HepG2 (cell line): ENCODE results near the gene PRSS22. TPM values are rescaled to one million over a fixed set of nuclear protein-coding genes. Genes with fewer than 3 reads are reported as not detected.
A peak's percentile ranks its signal among the peaks of the same experiment; 100 is the strongest.

Experiments used
- ATAC-seq: fragments of 200-7000 bp; cut with Tn5 transposase; 3 replicates; pipeline ENCODE4 v1.9.1; 2020; ENCODE audit warnings: mild to moderate bottlenecking, moderate library complexity
- BruUV-seq: library from RNA; stranded (reverse); fragments of 400-500 nt; replicated peaks from 2 replicates; lab custom pipeline; 2021; lab: Mats Ljungman, UMichigan
- CTCF ChIA-PET: fragments of 300-600 bp; formaldehyde crosslinking; extraction: SDS; loops from one replicate; lab custom pipeline; 2021; ENCODE audit warnings: low total read pairs, inconsistent platforms, low intra/inter-chr PET ratio; lab: Yijun Ruan, JAX
- POLR2A ChIA-PET: fragments of 350-600 bp; sonication (Branson Sonifier 250); formaldehyde crosslinking; loops from one replicate; lab custom pipeline; 2020; ENCODE audit warnings: antibody characterized with exemption, inconsistent platforms; lab: Yijun Ruan, JAX
- DNase-seq: peaks from one replicate; pipeline ENCODE4 v3.0.0-alpha.2; 2015; ENCODE audit warnings: low spot score
- FAIRE-seq: peaks from 3 replicates; lab custom pipeline; 2011; peaks lifted over from hg19 to GRCh38; lab: Jason Lieb, UNC
- H2AFZ ChIP-seq: one replicate; pipeline ENCODE4 v1.6.1; 2011; ENCODE audit warnings: low read length, inconsistent platforms
- H3K27ac ChIP-seq: fragments of 300-600 bp; 3 replicates; pipeline ENCODE4 v1.8.0; 2011; ENCODE audit warnings: mixed run types, mild to moderate bottlenecking, mixed read lengths, low read length, inconsistent platforms; ENCODE audit not compliant: insufficient read depth; ENCODE audit errors: extremely low read length
- H3K27me3 ChIP-seq, 2 experiments: fragments of 200-600 bp in 1 of 2; 2 replicates in 1 of 2; 3 replicates in 1 of 2; pipeline versions ENCODE4 v1.6.0 to v1.8.0; 2011; ENCODE audit warnings: low read length in 2 of 2, mild to moderate bottlenecking in 2 of 2, moderate library complexity in 2 of 2, inconsistent platforms in 1 of 2; ENCODE audit not compliant: insufficient read depth in 2 of 2, control insufficient read depth in 1 of 2
- H3K36me3 ChIP-seq, 2 experiments: fragments of 200-600 bp in 1 of 2; replicated peaks in 1 of 2; 2 replicates in 1 of 2; 3 replicates in 1 of 2; pipeline versions ENCODE4 v1.5.1 to v1.8.0; 2011; ENCODE audit warnings: low read length in 2 of 2, inconsistent platforms in 1 of 2; ENCODE audit not compliant: insufficient read depth in 2 of 2, control insufficient read depth in 1 of 2
- H3K4me1 ChIP-seq: 2 replicates; pipeline ENCODE4 v1.5.1; 2012; ENCODE audit warnings: low read length, inconsistent platforms; ENCODE audit not compliant: insufficient read depth
- H3K4me2 ChIP-seq: 2 replicates; pipeline ENCODE4 v1.6.0; 2011; ENCODE audit warnings: low read depth, low read length, inconsistent platforms
- H3K4me3 ChIP-seq, 3 experiments: fragments of 200-600 bp in 1 of 3; sonication (generic), shearing (Covaris generic) in 1 of 3; replicated peaks in 1 of 3; 2 replicates each; pipeline ENCODE4 v1.5.1; 2011 to 2016; ENCODE audit warnings: low read length in 3 of 3, inconsistent platforms in 2 of 3, low read depth in 2 of 3, mild to moderate bottlenecking in 2 of 3, control low read depth in 1 of 3, mixed read lengths in 1 of 3; ENCODE audit not compliant: insufficient read depth in 1 of 3
- H3K79me2 ChIP-seq: one replicate; pipeline ENCODE4 v1.6.1; 2011; ENCODE audit warnings: low read length, inconsistent platforms; ENCODE audit not compliant: insufficient read depth
- H3K9ac ChIP-seq: 2 replicates; pipeline ENCODE4 v1.6.0; 2011; ENCODE audit warnings: mild to moderate bottlenecking, low read depth, low read length, inconsistent platforms; ENCODE audit not compliant: insufficient read depth
- H3K9me3 ChIP-seq: 2 replicates; pipeline ENCODE4 v1.5.1; 2012; ENCODE audit warnings: mild to moderate bottlenecking, low read length
- H4K20me1 ChIP-seq: 2 replicates; pipeline ENCODE4 v1.6.0; 2011; ENCODE audit warnings: inconsistent platforms, mild to moderate bottlenecking, low read length, moderate library complexity; ENCODE audit not compliant: insufficient read depth
- AKAP8 ChIP-seq: sonication (generic); formaldehyde crosslinking; IDR thresholded peaks from 2 replicates; pipeline ENCODE4 v1.5.1; 2020; ENCODE audit warnings: mild to moderate bottlenecking, missing genetic modification reagents
- ETS1 ChIP-seq: sonication (generic); formaldehyde crosslinking; IDR thresholded peaks from 2 replicates; pipeline ENCODE4 v1.4.0; 2020; ENCODE audit warnings: missing genetic modification reagents
- NR3C1 ChIP-seq: sonication (generic); formaldehyde crosslinking; IDR thresholded peaks from 2 replicates; pipeline ENCODE4 v1.4.0; 2020; ENCODE audit warnings: missing genetic modification reagents
- PBX3 ChIP-seq: sonication (generic); formaldehyde crosslinking; IDR thresholded peaks from 2 replicates; pipeline ENCODE4 v1.8.1; 2023; ENCODE audit warnings: missing genetic modification reagents, inconsistent platforms, borderline replicate concordance
- POLR2A ChIP-seq, 2 experiments: IDR thresholded peaks; 2 replicates each; pipeline ENCODE4 v1.6.1; 2011; ENCODE audit warnings: low read depth in 2 of 2, low read length in 2 of 2, mild to moderate bottlenecking in 1 of 2, moderate library complexity in 1 of 2; ENCODE audit not compliant: insufficient read depth in 1 of 2
- SKI ChIP-seq: fragments of 450-650 bp; IDR thresholded peaks from one replicate; pipeline ENCODE4 v1.6.1; 2018; ENCODE audit warnings: mild to moderate bottlenecking; ENCODE audit not compliant: partially characterized antibody
- ZMAT5 ChIP-seq: sonication (generic); formaldehyde crosslinking; IDR thresholded peaks from 2 replicates; pipeline ENCODE4 v1.5.0; 2020; ENCODE audit warnings: mild to moderate bottlenecking, low read depth, missing genetic modification reagents, borderline replicate concordance
- ZSCAN22 ChIP-seq: sonication (generic); formaldehyde crosslinking; IDR thresholded peaks from 2 replicates; pipeline ENCODE4 v1.4.0; 2020; ENCODE audit warnings: mild to moderate bottlenecking, missing genetic modification reagents
- ZXDC ChIP-seq: sonication (generic); formaldehyde crosslinking; IDR thresholded peaks from 2 replicates; pipeline ENCODE4 v1.5.0; 2020; ENCODE audit warnings: mild to moderate bottlenecking, missing genetic modification reagents
- WGBS: methylation state at CpG from one replicate; pipeline ENCODE4 v1.1.6; 2017; ENCODE audit warnings: low lambda C conversion rate; 5-methylcytosine and 5-hydroxymethylcytosine counted together
- in situ Hi-C: cut with HindIII; loops from 2 replicates; pipeline ENCODE4 v1.10.0; 2017; ENCODE audit warnings: low pct_unique_long_range_greater_than_20kb; ENCODE audit not compliant: extremely low pct_ligation_motif_present
- intact Hi-C: fragments of 100-400 bp; cut with micrococcal nuclease; formaldehyde crosslinking; loops from one replicate; pipeline ENCODE4 v1.10.0; 2022; ENCODE audit not compliant: unreplicated experiment
- polyA plus RNA-seq, 8 experiments: library from polyadenylated mRNA; depleted of rRNA in 3 of 8; stranded (reverse) in 7 of 8; unstranded in 1 of 8; fragments of >200 nt; fragmentation: Illumina TruSeq in 4 of 8; extraction: Trizol in 4 of 8; gene quantifications; 2 replicates each; pipeline versions ENCODE4 v1.2.1 to v1.2.3, GENCODE V29; 2011 to 2016; ENCODE audit warnings: low read depth in 4 of 8, missing spikeins in 1 of 8, mixed read lengths in 1 of 8; ENCODE audit not compliant: insufficient read depth in 1 of 8
- total RNA-seq, 5 experiments: library from RNA; depleted of rRNA; stranded (reverse); fragments of >200 nt; fragmentation: Illumina TruSeq; extraction: Trizol; gene quantifications; 2 replicates each; pipeline ENCODE4 v1.2.3, GENCODE V29; 2016; ENCODE audit warnings: low read depth in 1 of 5

The PRSS22 gene
- total and polyA plus RNA-seq, 2 of the 13 experiments (the other 11 are each of a cell fraction or from before 2014, with no cell fraction given), result 0.24 to 0.32 TPM

- WGBS, result 56% methylated on average over 3 of the region's 6 CpGs
- CTCF ChIA-PET, result no interaction called here
- H3K9ac ChIP-seq, result no peak overlapping the region
- H2AFZ ChIP-seq, result no peak overlapping the region
- no peak overlapping the region for H3K4me3 ChIP-seq
- POLR2A ChIA-PET, result interaction anchor here (1.4 kb wide), 1 partner anchor 34 kb away, joined by 4 read pairs; no protein-coding TSS in a partner anchor
- no peaks in the 10 kb centered on the region for H4K20me1 ChIP-seq
- H3K9me3 ChIP-seq, result no peaks in the 10 kb centered on the region
- no peak overlapping the region; the same call in 1 of the 2 replicates for H3K4me2 ChIP-seq
- no peaks in the 10 kb centered on the region; a peak in 1 of 5 replicates for H3K27me3 ChIP-seq
- H3K79me2 ChIP-seq, result no peaks in the 10 kb centered on the region
- ATAC-seq (no peak), FAIRE-seq (no peak), DNase-seq (no peak)
- no TSS peak for BruUV-seq
- intact Hi-C loops, result no loop called here
- no peaks in the 10 kb centered on the region for H3K36me3 ChIP-seq
- H3K27ac ChIP-seq, result no peak overlapping the region
- peaks cover 41% of the 10 kb centered on the region for H3K4me1 ChIP-seq
- in situ Hi-C loops, result loop anchor here (5.0 kb wide), 2 partner anchors 35 to 40 kb away; partner anchors contain the start of gene FLYWCH1
- TF ChIP-seq PBX3 (CRISPR knock-in tag), result no peak
Measured at GRCh38 chr16:2871926-2872325, 14.0 kb upstream of the PRSS22 start.

- TSS peak; percentile 99 for BruUV-seq
- no peaks in the 10 kb centered on the region for H3K9me3 ChIP-seq
- FAIRE-seq, result peak; percentile 54
- peak overlapping the region; percentile 61 for H3K9ac ChIP-seq
- in situ Hi-C loops, result no loop called here
- intact Hi-C loops, result loop anchor here (1.0 to 5.0 kb wide), 3 partner anchors 14 to 44 kb away; partner anchors contain the start of gene FLYWCH1
- peak overlapping the region; percentile 100 for H3K4me2 ChIP-seq
- H3K36me3 ChIP-seq, result no peaks in the 10 kb centered on the region
- peak overlapping the region; percentile 65 to 83 (median 80) for H3K4me3 ChIP-seq
- H3K79me2 ChIP-seq, result no peaks in the 10 kb centered on the region
- ChIA-PET CTCF (interaction anchor here (1.1 to 3.1 kb wide), 3 partner anchors 14 to 59 kb away, joined by 3 to 30 read pairs (median 19); no protein-coding TSS in a partner anchor), POLR2A (interaction anchor here (0.8 to 2.4 kb wide), 10 partner anchors 10 to 116 kb away, joined by 3 to 28 read pairs (median 12); partner anchors contain the start of genes FLYWCH1, FLYWCH2, PRSS22 and SRRM2)
- H3K27me3 ChIP-seq, result peaks cover 0 to 7% of the 10 kb centered on the region in 2 experiments; a peak in 1 of 5 replicates
- peak; percentile 82 for DNase-seq
- H4K20me1 ChIP-seq, result no peaks in the 10 kb centered on the region
- H3K27ac ChIP-seq, result peak overlapping the region; percentile 73
- H2AFZ ChIP-seq, result peak overlapping the region; percentile 100
- WGBS, result 4% methylated on average over 24 of the region's 45 CpGs
- H3K4me1 ChIP-seq, result peaks cover 29% of the 10 kb centered on the region
- peak; percentile 93 for ATAC-seq
- no peak for TF ChIP-seq ZXDC
- no peak for TF ChIP-seq AKAP8
- TF ChIP-seq ZSCAN22 (CRISPR knock-in tag), result no peak
- TF ChIP-seq POLR2A (IDR thresholded peaks at IDR 0.05; ENCODE audit: insufficient read depth in 1 of 2, low read depth in 2 of 2, low read length in 2 of 2), result peak; percentile 81 to 83
- TF ChIP-seq ZMAT5, result no peak
- TF ChIP-seq ETS1 (CRISPR knock-in tag), result no peak
- TF ChIP-seq NR3C1 (CRISPR knock-in tag), result no peak
- peak; percentile 8 for TF ChIP-seq SKI
Measured at GRCh38 chr16:2867987-2868789, 10.2 kb upstream of the PRSS22 start.
